Ovary (tissue), 3 donors: ENCODE results near the gene LRRTM1.

Experiments used
- CTCF ChIP-seq, 3 donors: fragments of 450-650 bp in 2 of 3; fragments of 200-600 bp in 1 of 3; IDR thresholded peaks; one replicate each; pipeline versions ENCODE4 v1.5.1 to v1.8.0; 2016 to 2022; ENCODE audit warnings: antibody characterized with exemption in 3 of 3, mild to moderate bottlenecking in 1 of 3
- EP300 ChIP-seq: sonication (generic); formaldehyde crosslinking; IDR thresholded peaks from one replicate; pipeline ENCODE4 v1.6.1; 2017; ENCODE audit warnings: antibody characterized with exemption
- POLR2A ChIP-seq: fragments of 450-650 bp; IDR thresholded peaks from one replicate; pipeline ENCODE4 v1.6.1; 2017; ENCODE audit warnings: antibody characterized with exemption, mild to moderate bottlenecking, moderate library complexity
- donor health status: DM: no; HTN: no; CAD: no.

- TF ChIP-seq CTCF (IDR thresholded peaks at IDR 0.05) = no peak
- no peak for TF ChIP-seq POLR2A
- no peak for TF ChIP-seq EP300
Measured at GRCh38 chr2:80292474-80292873, 12.1 kb downstream of the LRRTM1 start.
